HG03135 (cell line): ENCODE results near the gene PKNOX1.
"Not testable (repeated sequence)": the region's sequence is repeated elsewhere in the genome, so short reads cannot be mapped to it uniquely, and the experiment has no call there.

Experiments used
- ATAC-seq: cut with Tn5 transposase; IDR thresholded peaks from one replicate; pipeline ENCODE4 v1.9.1; 2021; ENCODE audit warnings: mild to moderate bottlenecking, moderate library complexity; ENCODE audit not compliant: unreplicated experiment

The PKNOX1 gene

GRCh38 chr21:42981862-42982261, 7.5 kb downstream of the PKNOX1 start:
- ATAC-seq: no peak

GRCh38 chr21:42983103-42983502, 8.7 kb downstream of the PKNOX1 start:
- no peak for ATAC-seq

DNA sequence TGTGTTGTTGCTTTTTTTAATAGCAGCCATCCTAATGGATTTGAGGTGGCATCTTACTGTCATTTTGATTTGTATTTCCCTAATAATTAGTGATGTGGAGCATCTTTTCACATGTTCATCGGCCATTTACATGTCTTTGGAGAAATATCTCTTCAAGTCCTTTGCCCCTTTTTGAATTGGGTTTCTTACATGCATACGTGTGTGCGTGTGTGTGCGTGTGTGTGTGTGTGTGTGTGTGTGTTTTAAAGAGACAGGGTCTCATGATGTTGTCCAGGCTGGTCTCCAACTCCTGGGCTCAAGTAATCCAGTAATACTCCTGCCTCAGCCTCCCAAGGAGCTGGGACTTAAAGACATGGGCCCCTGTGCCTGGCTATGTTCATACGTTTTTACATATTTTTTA, 9.5 kb downstream of the PKNOX1 start:
- ATAC-seq: no peak

- ATAC-seq: no peak
Measured at GRCh38 chr21:42986125-42986783, 11.9 kb downstream of the PKNOX1 start.

DNA sequence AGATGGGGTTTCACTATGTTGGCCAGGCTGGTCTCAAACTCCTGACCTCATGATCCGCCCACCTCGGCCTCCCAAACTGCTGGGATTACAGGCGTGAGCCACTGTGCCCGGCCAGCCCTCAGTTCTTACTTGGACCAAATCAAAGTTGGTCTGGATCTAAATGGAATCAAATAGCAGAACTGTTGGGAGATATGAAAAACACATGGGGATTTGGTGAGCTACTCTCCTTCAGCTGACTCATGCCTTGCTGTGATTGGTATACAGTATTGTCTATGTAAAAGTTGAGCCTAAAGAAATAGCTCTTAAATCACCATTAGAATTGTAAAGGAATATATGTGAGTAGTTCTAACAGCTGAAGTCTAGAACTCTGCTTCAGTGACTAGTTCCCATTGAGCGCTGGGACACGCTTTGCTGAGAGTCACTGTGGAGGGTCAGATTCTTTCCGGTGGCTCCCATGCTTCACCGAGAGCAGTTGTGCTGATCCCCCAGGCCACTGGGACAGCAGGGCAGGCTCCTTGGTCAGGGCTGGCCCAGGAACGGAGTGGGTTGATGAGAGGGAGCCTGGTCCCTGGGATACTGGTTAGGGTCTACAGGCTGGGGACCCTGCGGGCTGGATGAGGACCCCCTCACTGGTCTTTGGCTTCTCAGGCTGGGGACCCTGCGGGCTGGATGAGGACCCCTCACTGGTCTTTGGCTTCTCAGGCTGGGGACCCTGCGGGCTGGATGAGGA, 14.0 kb downstream of the PKNOX1 start:
- ATAC-seq: no peak

- not testable (repeated sequence) for ATAC-seq
Measured at GRCh38 chr21:42989370-42989769, 15.0 kb downstream of the PKNOX1 start.

- no peak for ATAC-seq
Measured at GRCh38 chr21:42989816-42990650, 15.7 kb downstream of the PKNOX1 start.

- no peak for ATAC-seq
Measured at GRCh38 chr21:42991992-42992740, 17.8 kb downstream of the PKNOX1 start.

- no peak for ATAC-seq
Measured at GRCh38 chr21:42993051-42993712, 18.8 kb downstream of the PKNOX1 start.

- ATAC-seq: no peak
Measured at GRCh38 chr21:42997053-42997452, 22.7 kb downstream of the PKNOX1 start.

GRCh38 chr21:42997983-42998382, 23.6 kb downstream of the PKNOX1 start:
- ATAC-seq: not testable (repeated sequence)

DNA sequence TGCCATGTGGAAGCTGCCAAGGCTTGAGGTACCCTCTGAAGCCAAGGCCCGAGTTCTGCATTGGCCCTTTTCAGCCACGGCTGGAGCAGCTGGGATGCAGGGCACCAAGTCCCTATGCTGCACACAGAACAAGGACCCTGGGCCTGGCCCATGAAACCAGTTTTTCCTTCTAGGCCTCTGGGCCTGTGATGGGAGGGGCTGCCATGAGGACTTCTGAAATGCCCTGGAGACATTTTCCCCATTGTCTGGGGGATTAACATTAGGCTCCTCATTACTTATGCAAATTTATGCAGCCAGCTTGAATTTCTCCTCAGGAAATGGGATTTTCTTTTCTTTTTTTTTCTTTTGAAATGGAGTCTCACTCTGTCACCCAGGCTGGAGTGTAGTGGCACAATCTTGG, 24.8 kb downstream of the PKNOX1 start:
- ATAC-seq: not testable (repeated sequence)

DNA sequence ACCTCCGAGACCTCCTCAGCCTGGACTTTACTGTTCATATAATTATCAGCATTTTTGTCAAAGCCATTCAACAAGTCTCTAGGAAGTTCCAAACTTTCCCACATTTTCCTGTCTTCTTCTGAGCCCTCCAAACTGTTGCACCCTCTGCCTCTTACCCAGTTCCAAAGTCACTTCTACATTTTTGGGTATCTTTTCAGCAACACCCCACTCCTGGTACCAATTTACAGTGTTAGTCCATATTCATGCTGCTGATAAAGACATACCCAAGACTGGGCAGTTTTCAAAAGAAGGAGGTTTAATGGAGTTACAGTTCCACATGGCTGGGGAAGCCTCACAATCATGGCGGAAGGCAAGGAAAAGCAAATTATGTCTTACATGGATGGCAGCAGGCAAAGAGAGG, 25.7 kb downstream of the PKNOX1 start:
- ATAC-seq: not testable (repeated sequence)

GRCh38 chr21:43001316-43001715, 27.0 kb downstream of the PKNOX1 start:
- no peak for ATAC-seq

GRCh38 chr21:43004926-43005325, 30.6 kb downstream of the PKNOX1 start:
- ATAC-seq: no peak

- no peak for ATAC-seq
Measured at GRCh38 chr21:43005635-43006034, 31.3 kb downstream of the PKNOX1 start.

GRCh38 chr21:43006051-43006873, 31.9 kb downstream of the PKNOX1 start:
- ATAC-seq: not testable (repeated sequence)

DNA sequence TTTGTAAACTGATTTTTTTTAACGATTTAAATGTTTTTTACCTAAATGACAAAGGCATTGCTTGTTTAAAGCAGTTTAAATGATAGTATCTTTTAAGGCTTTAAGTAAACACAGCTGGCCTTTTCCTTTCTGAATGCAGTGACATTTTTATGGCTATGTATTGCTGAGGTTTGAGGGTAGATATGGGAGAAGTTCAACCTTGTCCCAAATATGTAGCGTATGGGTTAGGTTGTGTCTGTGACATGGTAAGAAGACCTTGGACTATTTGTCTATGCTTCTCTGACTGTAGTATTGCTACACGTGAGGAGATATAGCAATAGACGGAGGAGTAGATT, 32.5 kb downstream of the PKNOX1 start:
- no peak for ATAC-seq

- no peak for ATAC-seq
Measured at GRCh38 chr21:43012596-43012995, 38.2 kb downstream of the PKNOX1 start.
